AG04450 (cell line): ENCODE data around the gene MS4A7. TPM values are rescaled to one million over a fixed set of nuclear protein-coding genes. Genes with fewer than 3 reads are reported as not detected.

Source experiments
- CTCF ChIA-PET: fragments of 300-600, 350-600 bp; formaldehyde crosslinking; extraction: SDS; loops from one replicate; lab custom pipeline; 2022; ENCODE audit warnings: antibody characterized with exemption, inconsistent platforms; lab: Charles Lee
- POLR2A ChIA-PET: fragments of 350-600 bp; formaldehyde crosslinking; extraction: SDS; loops from one replicate; lab custom pipeline; 2021; ENCODE audit warnings: antibody characterized with exemption, inconsistent platforms; lab: Yijun Ruan, JAX
- DNase-seq: peaks from one replicate; pipeline ENCODE4 v3.0.0-alpha.2; 2011; ENCODE audit warnings: low read depth, low spot score
- H3K27ac ChIP-seq: one replicate; pipeline ENCODE4 v1.5.1; 2012; ENCODE audit warnings: low read depth, low read length, control low read depth
- H3K27me3 ChIP-seq: one replicate; pipeline ENCODE4 v1.6.0; 2012; ENCODE audit warnings: low read length; ENCODE audit not compliant: control insufficient read depth, insufficient read depth
- H3K4me3 ChIP-seq: 2 replicates; pipeline ENCODE4 v1.5.1; 2011; ENCODE audit warnings: mild to moderate bottlenecking, low read depth, low read length, control low read depth
- H3K9me3 ChIP-seq: 2 replicates; pipeline ENCODE4 v1.5.1; 2012; ENCODE audit warnings: low read length; ENCODE audit not compliant: control insufficient read depth, insufficient read depth
- polyA plus RNA-seq: library from polyadenylated mRNA; depleted of rRNA; stranded (reverse); fragments of >200 nt; gene quantifications from 2 replicates; pipeline ENCODE4 v1.2.3, GENCODE V29; 2011; rRNA removed
- TF ChIP-seq, protein P1 (sequence below): IDR thresholded peaks from 2 replicates; pipeline ENCODE4 v1.5.1; 2011; ENCODE audit warnings: low read depth, low read length, control low read depth, inconsistent platforms

Gene MS4A7
- polyA plus RNA-seq, 1 experiment: not detected

DNA sequence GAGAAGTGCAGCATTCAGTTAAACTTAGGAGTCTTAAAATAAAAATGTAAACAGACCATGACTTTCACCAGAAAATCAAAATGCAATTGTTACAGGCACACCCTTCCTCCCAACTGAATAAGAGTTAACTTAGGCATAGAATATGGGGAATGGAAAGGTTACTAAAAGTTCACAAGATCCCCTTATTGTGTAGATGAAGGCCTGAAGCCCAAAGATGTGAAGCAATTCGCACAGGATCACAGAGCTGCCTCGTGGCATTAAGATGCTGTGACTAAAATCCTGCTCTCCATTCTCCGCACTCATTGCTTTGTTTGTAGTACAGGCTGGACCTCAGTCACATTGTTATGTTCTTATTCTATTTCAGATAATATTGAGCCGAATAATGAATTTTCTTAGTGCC, 55.1 kb downstream of the MS4A7 start:
- CTCF ChIA-PET: no interaction called here
- no peak for DNase-seq
- POLR2A ChIA-PET: no interaction called here
- Histone ChIP-seq H3K27me3 (no peaks in the 10 kb centered on the region), H3K27ac (no peak overlapping the region), H3K9me3 (no peaks in the 10 kb centered on the region; the same call in 1 of the 2 replicates), H3K4me3 (no peak overlapping the region)
- TF ChIP-seq, protein P1, sequence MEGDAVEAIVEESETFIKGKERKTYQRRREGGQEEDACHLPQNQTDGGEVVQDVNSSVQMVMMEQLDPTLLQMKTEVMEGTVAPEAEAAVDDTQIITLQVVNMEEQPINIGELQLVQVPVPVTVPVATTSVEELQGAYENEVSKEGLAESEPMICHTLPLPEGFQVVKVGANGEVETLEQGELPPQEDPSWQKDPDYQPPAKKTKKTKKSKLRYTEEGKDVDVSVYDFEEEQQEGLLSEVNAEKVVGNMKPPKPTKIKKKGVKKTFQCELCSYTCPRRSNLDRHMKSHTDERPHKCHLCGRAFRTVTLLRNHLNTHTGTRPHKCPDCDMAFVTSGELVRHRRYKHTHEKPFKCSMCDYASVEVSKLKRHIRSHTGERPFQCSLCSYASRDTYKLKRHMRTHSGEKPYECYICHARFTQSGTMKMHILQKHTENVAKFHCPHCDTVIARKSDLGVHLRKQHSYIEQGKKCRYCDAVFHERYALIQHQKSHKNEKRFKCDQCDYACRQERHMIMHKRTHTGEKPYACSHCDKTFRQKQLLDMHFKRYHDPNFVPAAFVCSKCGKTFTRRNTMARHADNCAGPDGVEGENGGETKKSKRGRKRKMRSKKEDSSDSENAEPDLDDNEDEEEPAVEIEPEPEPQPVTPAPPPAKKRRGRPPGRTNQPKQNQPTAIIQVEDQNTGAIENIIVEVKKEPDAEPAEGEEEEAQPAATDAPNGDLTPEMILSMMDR: no peak

Other genes with a start within 250 kb of the MS4A7 start
- gene MS4A6A, start 195.4 kb upstream of the MS4A7 start, polyA plus RNA-seq: not detected in 2 replicates
- gene MS4A4E, start 135.4 kb upstream of the MS4A7 start, polyA plus RNA-seq: not detected in 2 replicates
- not detected in 2 replicates for gene MS4A4A, start 97.9 kb upstream of the MS4A7 start, polyA plus RNA-seq
- gene MS4A6E, start 51.3 kb upstream of the MS4A7 start, polyA plus RNA-seq: not detected in 2 replicates
- gene MS4A14, start 17.9 kb downstream of the MS4A7 start, polyA plus RNA-seq: not detected in 2 replicates
- gene MS4A5, start 51.0 kb downstream of the MS4A7 start, polyA plus RNA-seq: not detected in 2 replicates
- not detected in 2 replicates for gene MS4A1, start 77.3 kb downstream of the MS4A7 start, polyA plus RNA-seq
- not detected in 2 replicates for gene MS4A12, start 114.2 kb downstream of the MS4A7 start, polyA plus RNA-seq
- gene MS4A13, start 136.9 kb downstream of the MS4A7 start, polyA plus RNA-seq: not detected in 2 replicates